22Rv1 (cell line): ENCODE results near the gene KDM5A.

Experiments used
- H3K27ac ChIP-seq: fragments of 450-650 bp; 2 replicates; pipeline ENCODE4 v1.5.1; 2017
- ZFX ChIP-seq: fragments of 450-650 bp; IDR thresholded peaks from 2 replicates; pipeline ENCODE4 v1.6.1; 2017; ENCODE audit warnings: antibody characterized with exemption, borderline replicate concordance
- TF ChIP-seq, protein P1 (sequence below): fragments of 450-650 bp; IDR thresholded peaks from 2 replicates; pipeline ENCODE4 v1.5.1; 2017; ENCODE audit warnings: mild to moderate bottlenecking

The KDM5A gene

GRCh38 chr12:265096-265495 is 124.0 kb downstream of the KDM5A start:
- TF ChIP-seq, protein P1, sequence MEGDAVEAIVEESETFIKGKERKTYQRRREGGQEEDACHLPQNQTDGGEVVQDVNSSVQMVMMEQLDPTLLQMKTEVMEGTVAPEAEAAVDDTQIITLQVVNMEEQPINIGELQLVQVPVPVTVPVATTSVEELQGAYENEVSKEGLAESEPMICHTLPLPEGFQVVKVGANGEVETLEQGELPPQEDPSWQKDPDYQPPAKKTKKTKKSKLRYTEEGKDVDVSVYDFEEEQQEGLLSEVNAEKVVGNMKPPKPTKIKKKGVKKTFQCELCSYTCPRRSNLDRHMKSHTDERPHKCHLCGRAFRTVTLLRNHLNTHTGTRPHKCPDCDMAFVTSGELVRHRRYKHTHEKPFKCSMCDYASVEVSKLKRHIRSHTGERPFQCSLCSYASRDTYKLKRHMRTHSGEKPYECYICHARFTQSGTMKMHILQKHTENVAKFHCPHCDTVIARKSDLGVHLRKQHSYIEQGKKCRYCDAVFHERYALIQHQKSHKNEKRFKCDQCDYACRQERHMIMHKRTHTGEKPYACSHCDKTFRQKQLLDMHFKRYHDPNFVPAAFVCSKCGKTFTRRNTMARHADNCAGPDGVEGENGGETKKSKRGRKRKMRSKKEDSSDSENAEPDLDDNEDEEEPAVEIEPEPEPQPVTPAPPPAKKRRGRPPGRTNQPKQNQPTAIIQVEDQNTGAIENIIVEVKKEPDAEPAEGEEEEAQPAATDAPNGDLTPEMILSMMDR: no peak
- no peak for TF ChIP-seq ZFX

GRCh38 chr12:264269-264668 is 124.9 kb downstream of the KDM5A start:
- TF ChIP-seq ZFX: no peak
- TF ChIP-seq, protein P1: no peak
- no peak overlapping the region for H3K27ac ChIP-seq

More at GRCh38 chr12:265096-265495, 124.0 kb downstream of the KDM5A start:
- no peak overlapping the region for H3K27ac ChIP-seq

DNA sequence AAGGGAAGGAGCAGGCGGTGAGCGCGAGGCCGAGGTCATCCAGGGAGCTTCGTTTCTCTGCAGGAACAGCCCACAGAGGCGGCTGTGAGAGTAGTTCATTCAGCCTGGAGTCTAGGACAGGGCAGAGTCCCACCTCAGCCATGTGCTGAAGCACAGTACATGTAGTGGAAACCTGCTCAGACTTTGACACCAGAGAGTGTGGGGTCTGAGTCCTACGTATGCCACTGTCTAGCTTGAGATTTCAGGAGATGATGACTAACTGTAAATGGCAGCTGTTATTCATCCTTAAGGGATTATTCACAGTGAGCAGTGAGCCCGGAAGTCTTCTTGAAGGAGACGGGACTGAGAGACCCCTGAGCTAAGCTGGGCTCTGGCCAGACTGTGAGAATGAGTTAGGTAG is 125.5 kb downstream of the KDM5A start:
- TF ChIP-seq, protein P1: no peak
- TF ChIP-seq ZFX: no peak
- no peak overlapping the region for H3K27ac ChIP-seq

DNA sequence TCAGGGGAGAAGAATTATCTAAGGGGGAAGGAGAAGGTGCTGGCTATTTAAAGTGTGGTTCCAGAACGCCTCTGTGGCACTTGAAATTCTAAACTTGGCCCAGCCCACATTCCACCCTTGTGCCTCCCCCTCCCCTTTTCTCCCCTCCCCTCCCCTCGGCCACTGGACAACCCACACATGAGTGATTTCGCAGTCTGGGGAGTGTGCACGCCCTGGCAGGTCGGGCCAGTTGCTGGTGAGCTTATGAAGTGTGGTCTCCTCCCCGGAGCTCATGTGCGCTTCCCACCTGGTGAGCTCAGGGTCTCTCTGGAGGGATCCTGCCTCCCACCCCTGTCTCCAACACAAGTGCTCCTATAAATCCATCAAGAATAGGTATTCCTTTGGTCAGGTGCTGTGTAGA is 126.3 kb downstream of the KDM5A start, which contains the start of gene SLC6A13:
TSS of gene SLC6A13 (minus strand) at position 20 of the 400 bp plus-strand sequence. CDS start 2,784 bp downstream, outside the sequence.
- no peak within 1 kb of the TSS for H3K27ac ChIP-seq
- TF ChIP-seq ZFX: no peak
- TF ChIP-seq, protein P1: no peak

GRCh38 chr12:262113-262512 is 127.0 kb downstream of the KDM5A start:
- no peak overlapping the region for H3K27ac ChIP-seq
- TF ChIP-seq, protein P1: no peak
- TF ChIP-seq ZFX: no peak

DNA sequence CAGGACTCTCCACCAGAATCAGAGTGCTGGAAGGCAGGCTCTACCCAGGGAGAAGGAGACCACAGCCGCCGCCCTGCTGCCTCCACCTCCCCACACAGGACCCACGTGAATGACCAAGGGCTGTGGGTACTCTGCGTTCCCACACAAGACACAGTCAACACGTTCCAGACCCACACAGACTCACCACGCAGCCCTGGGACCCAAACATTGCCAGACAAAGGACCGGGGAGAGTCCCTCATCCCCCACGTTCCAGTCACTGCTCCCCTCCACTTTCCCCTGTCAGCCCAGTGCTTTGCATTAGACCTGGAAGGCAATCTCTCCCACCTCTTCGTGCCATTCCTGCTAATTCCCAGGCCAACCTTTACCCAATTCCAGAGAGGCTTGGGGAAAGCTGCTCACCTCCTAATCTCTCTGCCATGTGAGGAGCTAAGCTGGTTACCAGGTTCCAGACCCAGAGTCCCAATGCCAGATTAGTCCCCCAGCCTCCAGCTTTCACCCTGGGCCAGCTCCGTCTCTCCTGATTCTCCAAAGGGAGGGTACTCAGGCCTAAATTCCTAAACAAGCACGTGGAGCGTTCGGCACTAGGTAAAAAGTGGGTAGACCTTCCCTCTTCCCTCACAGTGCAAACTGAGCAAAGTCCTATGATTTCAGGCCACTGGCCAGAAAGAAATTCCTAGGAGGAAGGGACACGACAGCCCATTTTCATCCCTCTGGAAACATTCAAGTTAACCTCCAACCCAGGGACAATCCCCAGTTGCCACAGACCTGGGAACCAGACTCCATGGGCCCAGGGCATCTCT is 131.4 kb downstream of the KDM5A start:
- no peak overlapping the region for H3K27ac ChIP-seq
- TF ChIP-seq, protein P1: no peak
- TF ChIP-seq ZFX: no peak

DNA sequence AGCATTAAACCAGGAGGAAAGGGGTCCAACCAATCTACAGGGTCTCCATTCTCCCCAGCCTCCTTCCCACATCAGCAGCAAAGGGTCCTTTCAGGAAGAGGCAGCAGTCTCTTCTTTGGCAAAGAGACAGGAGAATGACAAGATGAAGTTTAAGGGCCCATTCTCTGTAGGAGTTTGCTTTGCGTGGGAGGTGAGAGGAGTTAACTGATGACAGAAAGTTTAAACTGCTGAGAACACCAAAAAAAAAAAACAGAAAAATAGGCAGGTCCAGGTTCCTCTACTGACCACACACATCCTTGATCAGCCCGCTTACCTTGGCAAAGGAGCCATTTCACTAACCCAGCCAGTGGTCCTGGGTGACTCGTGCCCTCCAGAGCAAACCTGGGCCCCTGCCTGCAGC is 132.2 kb downstream of the KDM5A start:
- no peak overlapping the region for H3K27ac ChIP-seq
- TF ChIP-seq ZFX: no peak
- TF ChIP-seq, protein P1: no peak
